HG03045 (cell line): ENCODE measurements around the gene GIGYF2.

ENCODE experiments used
- ATAC-seq: cut with Tn5 transposase; IDR thresholded peaks from one replicate; pipeline ENCODE4 v1.9.1; 2021; ENCODE audit warnings: mild to moderate bottlenecking, moderate library complexity; ENCODE audit not compliant: unreplicated experiment

GIGYF2 gene

DNA sequence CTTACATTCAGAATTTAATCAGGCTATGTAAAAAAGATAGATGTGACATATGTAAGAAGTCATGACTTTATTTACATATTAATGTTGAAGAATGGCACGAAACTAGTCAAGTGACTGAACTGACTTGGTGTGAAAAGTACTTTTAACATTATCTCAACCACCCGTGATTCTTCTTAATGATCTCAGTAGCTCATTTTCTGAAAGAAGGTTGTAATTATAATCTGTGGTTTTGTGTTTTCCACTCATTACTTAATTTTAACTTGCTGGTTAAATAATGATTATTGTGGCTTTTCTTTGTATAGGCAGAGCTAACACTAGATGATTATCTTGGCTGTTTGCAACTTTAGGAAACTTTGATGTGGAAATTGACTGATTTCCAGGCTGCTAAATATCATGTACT is 60.8 kb downstream of the GIGYF2 start:
- ATAC-seq, result no peak

DNA sequence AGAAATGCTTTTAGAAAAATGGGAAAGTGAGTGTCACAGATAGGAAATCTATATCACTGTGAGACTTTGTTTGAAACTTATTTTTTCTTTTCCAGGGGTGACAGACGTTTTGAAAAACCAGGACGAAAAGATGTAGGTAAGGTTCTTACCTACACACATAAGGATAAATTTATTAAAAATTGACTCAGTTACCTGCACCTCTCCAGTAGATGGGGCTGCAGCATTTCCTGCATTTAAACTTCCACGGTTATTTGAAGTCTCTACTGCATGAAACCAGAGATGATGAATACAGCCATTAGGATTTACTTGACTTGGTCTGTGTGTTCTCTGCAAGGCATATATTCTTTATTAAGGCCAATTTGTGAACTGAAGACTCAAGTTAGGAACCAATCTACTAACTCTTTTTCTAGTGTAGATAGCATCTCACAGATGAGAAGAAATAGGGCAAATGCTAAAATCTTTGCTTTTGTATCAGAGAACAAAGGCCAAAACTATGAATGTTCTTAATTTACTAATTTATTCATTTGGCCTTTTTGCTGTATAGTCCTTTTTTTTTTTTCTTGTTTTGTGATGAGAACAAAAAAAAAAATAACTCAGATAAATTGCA is 64.3 kb downstream of the GIGYF2 start:
- ATAC-seq, result no peak

DNA sequence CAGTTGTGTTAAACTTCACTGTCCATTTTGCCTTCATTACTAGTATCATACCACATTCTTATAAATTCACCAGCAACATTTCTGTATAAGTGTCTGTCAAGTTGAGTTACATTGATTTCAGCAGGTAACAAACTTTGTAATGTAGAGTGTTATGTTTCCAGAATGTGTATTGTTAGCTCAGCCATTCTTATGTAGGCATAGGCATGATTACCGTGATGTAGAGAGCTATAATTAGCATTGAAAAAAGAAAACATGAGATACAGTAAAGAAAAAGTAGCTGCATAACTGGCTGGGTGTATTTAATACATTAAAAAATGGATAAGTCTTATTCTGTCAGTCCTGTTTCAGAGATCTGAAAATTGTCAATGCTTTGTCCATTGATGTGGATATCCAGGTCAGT is 70.7 kb downstream of the GIGYF2 start:
- no peak for ATAC-seq

DNA sequence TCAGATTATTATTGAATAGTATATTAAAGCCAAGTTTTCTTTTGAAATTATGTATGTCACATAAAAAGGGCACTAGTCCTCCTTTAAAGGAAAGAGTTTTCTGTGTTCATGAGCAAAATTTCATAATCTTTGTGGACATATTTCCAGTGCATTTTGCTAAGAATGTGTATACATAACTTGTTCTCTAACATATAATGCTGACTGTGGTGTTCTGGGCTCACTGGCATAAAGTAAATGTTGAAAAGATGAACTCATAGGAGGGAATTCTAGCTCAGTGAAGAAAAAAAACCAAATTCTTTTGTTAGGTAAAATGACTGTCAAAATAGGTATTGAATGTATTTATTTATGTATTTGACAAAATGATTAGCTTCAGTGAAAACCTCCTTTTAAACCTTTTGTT is 73.1 kb downstream of the GIGYF2 start:
- ATAC-seq, result no peak

DNA sequence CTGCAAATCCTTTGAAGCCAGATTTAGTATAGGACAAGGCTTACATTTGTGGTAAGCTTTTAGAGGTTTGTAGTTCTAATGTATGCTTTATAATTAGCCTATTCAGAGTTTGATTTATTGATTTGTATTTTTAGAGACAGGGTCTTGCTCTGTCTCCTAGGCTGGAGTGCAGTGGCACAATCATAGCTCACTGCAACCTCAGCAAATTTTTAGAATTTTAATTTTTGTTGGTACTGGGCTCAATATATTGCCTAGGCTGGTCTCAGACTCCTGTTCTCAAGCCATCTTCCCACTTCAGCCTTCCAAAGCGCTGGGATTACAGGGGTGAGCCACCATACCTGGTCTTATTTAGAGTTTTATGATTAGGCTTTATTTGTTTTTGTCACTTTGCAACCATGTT is 74.7 kb downstream of the GIGYF2 start:
- ATAC-seq, result no peak

DNA sequence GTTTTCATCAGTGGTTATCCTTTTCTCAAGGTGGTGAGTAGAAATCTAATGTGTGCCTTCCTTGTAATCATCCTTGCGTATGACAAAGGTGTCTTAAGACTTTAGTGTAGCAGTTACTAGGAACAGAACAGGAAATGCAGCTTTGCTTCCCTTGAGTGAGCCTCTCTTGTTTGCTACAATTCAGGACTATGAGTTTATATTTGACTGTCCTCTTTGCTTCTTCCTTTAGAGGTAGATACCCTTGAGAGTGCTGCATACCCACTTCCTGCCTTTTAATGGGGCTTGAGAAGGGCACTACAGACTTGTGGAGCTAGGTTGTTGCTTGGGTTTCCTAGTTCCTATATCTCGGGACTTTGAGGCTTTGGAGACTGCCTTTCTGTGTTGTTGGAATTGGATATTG is 75.4 kb downstream of the GIGYF2 start:
- no peak for ATAC-seq

DNA sequence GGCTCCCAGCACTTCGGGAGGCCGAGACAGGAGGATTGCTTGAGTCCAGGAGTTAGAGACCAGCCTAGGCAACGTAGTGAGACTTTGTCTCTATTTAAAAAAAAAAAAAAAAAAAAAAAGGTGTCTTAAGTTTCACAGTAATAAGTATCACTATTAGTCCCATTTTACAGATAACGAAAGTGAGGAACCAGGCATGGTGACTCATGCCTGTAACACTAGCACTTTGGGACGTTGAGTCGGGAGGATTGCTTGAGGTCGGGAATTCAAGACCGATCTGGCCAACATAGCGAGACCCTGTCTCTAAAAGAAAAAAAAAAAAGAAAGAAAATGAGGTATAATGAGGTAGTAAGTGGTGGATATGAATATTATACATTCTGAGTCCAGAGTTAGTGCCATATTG is 76.7 kb downstream of the GIGYF2 start:
- no peak for ATAC-seq

DNA sequence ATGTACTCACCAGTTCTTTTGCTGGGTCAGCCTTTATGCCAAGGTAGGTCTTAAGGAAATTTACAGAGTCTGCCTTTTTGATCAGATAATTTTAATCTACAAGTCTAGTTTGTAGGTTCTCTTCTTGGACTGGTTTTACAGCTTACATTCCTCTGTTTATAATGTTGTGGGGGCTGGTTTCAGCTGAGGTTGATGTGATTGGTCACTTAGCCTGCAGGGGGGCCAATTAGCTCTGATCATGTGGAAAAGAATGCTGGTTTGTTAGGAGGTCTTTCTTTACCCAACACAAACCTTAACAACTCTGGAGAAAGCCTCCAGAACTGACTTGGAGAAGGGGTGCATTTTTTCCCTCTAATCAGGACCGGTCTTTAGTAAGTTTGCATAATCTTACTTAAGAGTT is 79.3 kb downstream of the GIGYF2 start, which contains the start of gene KCNJ13:
KCNJ13 (minus strand) TSS at position 131 of the 400 bp plus-strand sequence. CDS start 5,203 bp downstream, outside the sequence.
- no peak for ATAC-seq

DNA sequence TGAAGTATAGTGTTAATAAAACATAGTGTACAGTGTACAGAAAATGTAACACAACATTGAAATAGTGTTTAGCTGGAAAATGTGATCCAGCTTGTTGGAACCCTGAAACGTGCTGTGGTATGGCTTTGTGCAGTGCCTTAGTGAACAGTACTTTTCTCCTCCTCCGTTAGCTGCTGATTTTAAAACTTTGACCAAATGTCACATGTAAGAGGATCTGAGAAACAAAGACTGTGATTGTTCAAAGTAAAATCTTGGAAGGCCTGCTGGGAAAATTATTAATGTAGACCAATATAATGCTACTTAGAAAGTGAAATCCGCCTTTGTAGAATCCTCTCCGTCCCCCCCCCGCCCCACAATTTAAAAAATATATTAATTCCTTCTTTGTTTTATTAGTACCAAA is 80.1 kb downstream of the GIGYF2 start:
- no peak for ATAC-seq

DNA sequence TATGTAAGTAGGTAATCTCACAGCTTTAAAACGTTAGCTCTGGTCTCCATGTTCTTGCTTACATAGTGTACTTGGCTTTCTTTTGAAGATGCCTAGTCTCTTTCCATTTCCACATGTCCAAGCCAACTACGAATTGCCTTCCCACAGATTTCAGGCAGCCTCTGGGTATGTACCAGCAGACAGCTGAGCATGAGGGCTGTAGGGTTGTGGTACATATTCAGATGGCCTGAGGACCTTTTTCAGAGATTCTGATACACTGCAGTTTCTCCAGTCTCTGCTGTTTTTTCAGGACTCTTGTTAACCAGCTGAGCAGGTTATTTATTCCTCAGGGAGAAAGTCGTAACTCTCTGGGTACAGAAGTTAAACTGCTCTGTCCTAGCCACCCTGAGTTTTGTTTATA is 82.3 kb downstream of the GIGYF2 start:
- ATAC-seq, result no peak

DNA sequence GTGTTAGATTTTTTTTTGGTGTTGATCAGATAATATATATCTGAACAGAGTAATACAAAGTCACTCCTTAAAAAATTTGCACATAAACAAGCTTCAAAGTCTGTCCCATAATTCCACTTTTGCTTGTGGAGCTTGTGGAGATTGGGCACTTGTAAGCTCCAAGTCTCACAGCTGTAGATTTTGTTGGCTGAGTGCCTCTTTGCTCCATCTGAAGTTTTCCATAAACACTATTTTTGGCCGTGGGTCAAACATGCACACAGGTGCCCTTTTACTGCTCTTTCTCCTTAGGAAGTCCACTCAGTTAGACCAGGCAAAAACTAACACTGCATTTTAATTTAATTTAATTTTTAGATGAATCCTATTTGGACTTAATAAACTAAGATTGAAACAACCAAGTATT is 82.8 kb downstream of the GIGYF2 start:
- no peak for ATAC-seq

DNA sequence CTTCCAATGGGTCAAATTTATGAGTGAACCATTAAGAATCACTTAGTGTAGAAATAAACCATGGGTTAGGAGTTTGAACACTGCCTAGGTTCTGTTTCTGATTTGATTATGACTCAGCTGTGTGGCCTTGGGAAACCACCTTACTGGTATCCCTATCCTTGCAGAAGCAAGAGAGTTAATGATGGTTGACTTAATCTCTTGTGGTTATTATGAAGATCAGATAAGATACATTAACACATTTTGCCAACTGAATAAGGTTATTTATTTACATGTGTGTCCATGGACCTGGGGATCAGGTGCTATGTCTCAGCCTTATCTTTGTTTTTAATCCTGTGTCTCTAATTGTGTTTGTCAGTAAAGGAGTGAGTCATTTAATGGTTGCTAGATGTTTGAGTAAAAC is 84.6 kb downstream of the GIGYF2 start:
- peak; percentile 88 for ATAC-seq

DNA sequence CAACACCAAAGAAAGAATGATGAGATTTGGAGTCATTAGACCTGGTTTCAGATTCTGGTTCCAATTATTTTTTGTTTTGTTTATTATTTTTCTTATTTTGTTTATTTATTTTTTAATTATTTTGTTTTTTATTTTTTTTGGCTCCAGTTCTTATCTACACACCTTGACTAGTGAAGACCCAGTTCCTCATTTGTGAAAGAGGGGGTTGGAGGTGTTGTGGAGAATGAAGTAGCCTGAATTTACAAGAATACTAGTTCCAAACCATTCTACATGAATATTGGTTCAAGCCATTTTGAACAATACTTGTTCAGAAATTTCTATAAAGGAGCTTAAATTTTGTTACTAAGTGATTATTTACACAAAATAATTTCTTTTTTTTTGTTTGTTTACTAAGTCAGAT is 86.1 kb downstream of the GIGYF2 start:
- ATAC-seq, result no peak

DNA sequence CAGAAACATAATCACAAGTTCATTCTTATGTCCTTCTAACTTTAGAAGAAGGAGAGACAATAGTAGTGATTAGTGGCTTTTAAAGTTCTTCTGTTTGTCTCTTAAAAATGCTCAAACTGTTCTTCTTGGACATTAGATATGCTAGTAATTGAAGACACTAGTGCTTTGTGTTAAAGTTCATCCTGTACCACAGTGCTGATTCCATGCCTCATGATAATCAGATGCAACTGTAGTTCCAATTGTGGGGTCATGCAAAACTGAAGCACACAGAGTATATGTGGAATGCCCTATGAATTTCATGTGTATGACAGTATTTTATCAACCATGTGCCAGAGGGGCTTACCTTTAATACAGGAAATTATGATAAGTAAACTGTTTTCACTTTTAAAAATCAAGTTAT is 90.7 kb downstream of the GIGYF2 start:
- no peak for ATAC-seq

DNA sequence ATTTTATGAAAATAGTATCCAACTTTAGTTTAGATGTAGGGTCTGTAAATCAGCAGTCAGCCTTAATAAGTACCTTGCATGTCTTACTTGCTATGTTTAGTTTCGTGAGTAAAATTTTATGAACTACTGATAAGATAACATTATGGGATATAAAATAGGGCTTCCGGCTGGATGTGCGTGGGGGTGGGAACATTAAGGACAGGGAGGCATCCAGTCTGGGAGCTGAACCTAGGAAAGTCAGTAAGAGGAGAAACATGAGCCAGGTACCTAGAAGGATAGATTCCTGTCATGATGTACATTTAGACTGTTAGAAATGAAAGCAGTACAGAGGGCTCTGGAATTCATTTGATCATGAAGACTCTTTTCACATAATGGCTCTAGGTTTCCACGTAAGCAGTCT is 92.0 kb downstream of the GIGYF2 start:
- no peak for ATAC-seq

DNA sequence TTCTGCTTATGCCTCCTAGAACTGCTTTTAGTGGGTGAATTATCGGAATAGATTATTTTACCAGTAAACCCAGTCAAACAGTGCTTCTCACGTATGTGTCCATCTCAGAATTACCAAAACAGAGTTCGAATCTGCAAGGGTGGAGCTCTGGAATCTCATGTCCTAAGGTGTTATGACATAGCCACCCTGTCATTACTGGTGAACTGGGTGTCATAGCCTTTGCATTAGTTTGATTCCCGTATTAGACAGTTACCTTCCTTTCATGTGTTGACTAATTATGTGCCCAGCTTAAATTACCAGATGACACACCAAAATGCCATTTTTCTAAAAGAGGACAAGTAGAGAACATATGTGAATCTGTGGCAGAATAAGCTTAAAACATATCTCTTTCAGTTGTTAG is 94.4 kb downstream of the GIGYF2 start:
- ATAC-seq, result no peak

DNA sequence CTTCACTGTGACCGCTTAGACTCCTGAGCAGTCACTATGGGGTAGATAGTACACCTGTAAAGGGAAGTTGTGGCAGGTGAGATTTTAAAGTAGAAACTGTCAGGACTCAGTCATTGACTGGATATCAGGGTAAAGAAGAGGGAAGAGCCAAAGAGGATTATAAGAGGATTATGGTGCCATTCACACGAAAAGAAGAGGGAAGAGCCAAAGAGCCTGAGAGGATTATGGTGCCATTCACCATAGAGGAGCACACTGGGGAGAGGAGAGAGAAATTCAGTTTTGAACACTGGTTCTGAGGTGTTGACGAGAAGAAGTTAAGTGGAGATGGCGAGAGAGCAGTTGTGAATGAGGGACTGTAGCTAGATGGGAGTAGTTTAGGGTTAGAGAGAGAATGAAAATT is 96.1 kb downstream of the GIGYF2 start:
- ATAC-seq, result no peak

DNA sequence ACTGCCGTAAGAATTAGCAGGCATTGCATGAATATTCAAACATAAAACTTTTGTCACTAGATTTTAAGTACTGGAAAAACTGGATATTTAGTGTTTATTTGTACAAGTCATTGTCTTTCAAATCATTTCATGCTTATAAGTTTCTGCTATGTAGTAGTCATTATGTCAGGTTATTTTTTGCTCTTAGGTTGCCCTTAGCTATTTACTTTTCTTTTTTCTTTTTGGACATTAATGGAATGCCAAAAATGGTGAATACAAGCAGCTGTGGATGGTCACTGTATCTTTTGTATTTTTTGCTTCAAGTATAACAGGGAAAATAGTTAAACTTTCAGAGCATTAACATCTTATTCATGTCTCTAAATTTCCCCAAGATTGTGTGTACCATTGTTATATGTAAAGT is 97.8 kb downstream of the GIGYF2 start:
- no peak for ATAC-seq

DNA sequence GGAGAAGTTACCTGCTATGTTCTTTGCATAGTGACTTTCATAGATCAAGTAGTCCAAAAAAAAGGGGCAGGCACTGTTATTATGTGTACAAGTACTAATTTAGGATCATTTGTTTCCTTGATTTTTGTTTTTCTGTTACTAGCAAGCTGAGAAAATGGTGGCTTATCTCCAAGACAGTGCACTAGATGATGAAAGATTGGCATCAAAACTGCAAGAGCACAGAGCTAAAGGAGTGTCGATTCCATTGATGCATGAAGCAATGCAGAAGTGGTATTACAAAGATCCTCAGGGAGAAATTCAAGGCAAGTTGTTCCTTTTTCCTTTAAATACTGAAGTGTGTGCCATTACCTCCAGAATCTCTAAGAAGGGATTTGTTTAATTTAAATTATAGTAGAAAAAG is 98.8 kb downstream of the GIGYF2 start:
- ATAC-seq, result no peak

DNA sequence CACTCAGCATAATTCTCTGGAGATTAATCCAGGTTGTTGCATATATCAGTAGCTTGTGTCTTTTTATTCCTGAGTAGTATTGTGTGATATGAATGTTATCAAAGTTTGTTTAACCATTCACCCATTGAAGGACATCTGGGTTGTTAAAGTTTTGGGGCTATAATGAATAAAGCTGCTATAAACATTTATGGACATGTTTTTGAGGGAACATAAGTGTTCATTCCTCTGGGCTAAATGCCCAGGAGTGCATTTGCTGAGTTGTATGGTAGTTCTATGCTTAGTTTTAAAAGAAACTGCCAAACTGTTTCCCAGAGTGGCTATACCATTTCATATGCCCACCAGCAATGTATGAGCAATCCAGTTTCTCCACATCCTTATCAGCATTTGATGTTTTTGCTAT is 101.1 kb downstream of the GIGYF2 start:
- ATAC-seq, result no peak

DNA sequence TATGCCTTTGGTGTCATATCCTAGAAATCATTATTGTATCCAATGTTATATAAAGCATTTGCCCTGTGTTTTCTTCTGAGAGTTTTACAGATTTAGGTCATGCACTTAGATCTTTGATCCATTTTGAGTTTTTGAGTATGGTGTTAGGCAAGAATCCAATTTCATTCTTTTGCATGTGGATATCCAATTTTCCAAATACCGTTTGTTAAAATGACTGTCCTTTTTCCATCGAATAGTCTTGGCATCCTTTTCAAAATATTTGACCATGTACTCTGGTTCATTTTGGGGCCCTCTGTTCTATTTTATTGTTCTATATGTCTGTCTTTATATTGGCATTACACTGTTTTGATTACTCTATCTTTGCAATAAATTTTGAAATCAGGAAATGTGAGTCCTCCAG is 103.0 kb downstream of the GIGYF2 start:
- ATAC-seq, result no peak

DNA sequence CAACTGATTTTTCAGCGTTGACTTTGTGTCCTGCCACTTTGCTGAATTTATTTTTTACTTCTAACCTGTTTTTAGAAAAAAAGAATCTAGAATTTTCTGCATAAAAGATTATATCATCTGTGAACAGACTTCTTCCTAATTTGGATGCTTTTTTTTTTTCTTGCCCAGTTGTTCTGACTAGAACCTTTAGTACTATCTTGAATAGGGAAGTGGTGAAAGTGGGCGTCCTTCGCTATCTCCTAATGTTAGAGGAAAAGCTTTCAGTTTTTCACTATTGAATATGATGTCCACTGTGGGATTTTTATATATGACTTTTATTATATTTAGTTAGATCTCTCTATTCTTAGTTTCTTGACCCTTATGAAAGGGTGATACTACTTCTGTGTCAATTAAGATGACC is 105.0 kb downstream of the GIGYF2 start:
- ATAC-seq, result no peak

DNA sequence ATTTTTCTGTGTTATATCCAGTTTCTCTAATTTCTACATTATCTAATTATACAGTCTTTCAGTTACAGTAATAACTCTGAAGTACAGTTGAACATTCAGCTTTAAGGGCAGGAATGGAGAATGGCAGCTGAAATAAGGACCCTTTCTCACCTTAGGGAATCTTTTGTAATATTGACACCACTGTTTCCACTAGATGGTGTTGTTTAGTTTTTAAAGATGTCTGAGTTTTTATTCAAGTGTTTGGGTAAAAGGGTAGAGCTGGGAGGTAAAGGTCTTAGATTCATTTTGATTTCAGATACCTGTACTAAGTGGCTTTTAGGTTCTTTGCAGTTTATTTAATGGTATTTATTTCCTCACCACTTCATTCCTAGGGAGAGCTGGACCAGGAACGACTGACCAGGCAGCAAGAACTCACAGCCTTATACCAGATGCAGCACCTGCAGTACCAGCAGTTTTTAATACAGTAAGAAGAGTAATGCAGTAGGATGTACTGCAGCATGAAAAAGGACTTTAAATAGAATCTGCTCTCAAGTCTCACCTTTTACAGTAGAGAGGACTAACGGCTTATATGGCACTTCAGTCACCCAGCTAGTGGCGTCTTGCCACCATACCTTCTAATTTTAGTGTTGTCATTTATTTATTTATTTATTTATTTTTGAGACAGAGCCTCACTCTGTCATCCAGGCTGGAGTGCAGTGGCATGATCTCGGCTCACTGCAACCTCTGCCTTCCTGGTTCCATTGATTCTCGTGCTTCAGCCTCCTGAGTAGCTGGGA is 112.4 kb downstream of the GIGYF2 start:
- no peak for ATAC-seq
